GM20431 (cell line): ENCODE results near the gene MEGF8.

Experiments
- in situ Hi-C: fragments of 300-500 bp; cut with MseI, MboI; formaldehyde crosslinking; loops from one replicate; pipeline ENCODE4 v1.15.0; 2020; ENCODE audit warnings: low sequenced_read_pairs; ENCODE audit not compliant: unreplicated experiment

Gene MEGF8

GRCh38 chr19:42351079-42351735 is 25.8 kb downstream of the MEGF8 start:
- in situ Hi-C loops, result no loop called here

- in situ Hi-C loops, result no loop called here
Observed at GRCh38 chr19:42352301-42353259, 27.1 kb downstream of the MEGF8 start.

GRCh38 chr19:42353341-42354015 is 28.0 kb downstream of the MEGF8 start:
- in situ Hi-C loops, result no loop called here

GRCh38 chr19:42355896-42356295 is 30.5 kb downstream of the MEGF8 start:
- in situ Hi-C loops, result no loop called here

GRCh38 chr19:42356686-42357085 is 31.3 kb downstream of the MEGF8 start:
- in situ Hi-C loops, result no loop called here

GRCh38 chr19:42357290-42357689 is 31.9 kb downstream of the MEGF8 start:
- in situ Hi-C loops, result no loop called here

- in situ Hi-C loops, result no loop called here
Observed at GRCh38 chr19:42360787-42361544, 35.5 kb downstream of the MEGF8 start.

- in situ Hi-C loops, result no loop called here
Observed at GRCh38 chr19:42361545-42361910, 36.1 kb downstream of the MEGF8 start.

GRCh38 chr19:42362342-42362741 is 36.9 kb downstream of the MEGF8 start:
- in situ Hi-C loops, result no loop called here

GRCh38 chr19:42362891-42363440 is 37.5 kb downstream of the MEGF8 start:
- in situ Hi-C loops, result no loop called here

GRCh38 chr19:42363614-42364346 is 38.3 kb downstream of the MEGF8 start:
- in situ Hi-C loops, result no loop called here

- in situ Hi-C loops, result no loop called here
Observed at GRCh38 chr19:42366673-42367072, 41.2 kb downstream of the MEGF8 start.

GRCh38 chr19:42367929-42368328 is 42.5 kb downstream of the MEGF8 start:
- in situ Hi-C loops, result no loop called here

- in situ Hi-C loops, result no loop called here
Observed at GRCh38 chr19:42368360-42368759, 42.9 kb downstream of the MEGF8 start.

GRCh38 chr19:42368765-42369164 is 43.3 kb downstream of the MEGF8 start:
- in situ Hi-C loops, result no loop called here

GRCh38 chr19:42369433-42370067 is 44.1 kb downstream of the MEGF8 start:
- in situ Hi-C loops, result no loop called here

GRCh38 chr19:42370068-42370520 is 44.7 kb downstream of the MEGF8 start:
- in situ Hi-C loops, result no loop called here

- in situ Hi-C loops, result no loop called here
Observed at GRCh38 chr19:42370626-42371175, 45.3 kb downstream of the MEGF8 start.
